Natural killer cell treated with Interleukin-12 subunit alpha and Interleukin-12 subunit beta and Interleukin-15 and Interleukin-18, amount 100 ng/mL, for 72 hours (primary cell): ENCODE data around the gene NUDT1. TPM values are rescaled to one million over a fixed set of nuclear protein-coding genes. Genes with fewer than 3 reads are reported as not detected.
A peak's percentile ranks its signal among the peaks of the same experiment; 100 is the strongest.

Experiments
- ATAC-seq, 2 donors: fragments of 150-1000 bp; cut with Tn5 transposase in 1 of 2; sonication (Bioruptor Pico), chemical (Tn5 transposase) in 1 of 2; 2 replicates each; pipeline ENCODE4 v1.10.0; 2021
- DNase-seq: peaks from one replicate; pipeline ENCODE4 v3.0.0; 2022; ENCODE audit warnings: low spot score
- H3K27ac Mint-ChIP-seq, 2 donors: 1 replicate in 1 of 2; 2 replicates in 1 of 2; pipeline ENCODE4 v1.8.0; 2022; ENCODE audit warnings: mixed read lengths in 2 of 2, mild to moderate bottlenecking in 1 of 2, moderate library complexity in 1 of 2
- H3K27me3 Mint-ChIP-seq, 2 donors: 1 replicate in 1 of 2; 2 replicates in 1 of 2; pipeline ENCODE4 v1.8.0; 2022; ENCODE audit warnings: mixed read lengths in 2 of 2
- H3K36me3 Mint-ChIP-seq: one replicate; pipeline ENCODE4 v1.8.0; 2022; ENCODE audit warnings: mixed read lengths
- H3K4me1 Mint-ChIP-seq, 2 donors: 1 replicate in 1 of 2; 2 replicates in 1 of 2; pipeline ENCODE4 v1.8.0; 2022; ENCODE audit warnings: low read depth in 2 of 2, mixed read lengths in 2 of 2, mild to moderate bottlenecking in 1 of 2
- H3K4me3 Mint-ChIP-seq: one replicate; pipeline ENCODE4 v1.8.0; 2022; ENCODE audit warnings: mixed read lengths
- H3K9me3 Mint-ChIP-seq: 2 replicates; pipeline ENCODE4 v1.8.0; 2022; ENCODE audit warnings: mixed read lengths
- total RNA-seq, 2 donors: library from RNA; stranded (reverse); gene quantifications; one replicate each; pipeline ENCODE4 v1.2.3, GENCODE V29; 2022

Gene NUDT1
- 10 to 100 TPM; 31.7 to 65.2 TPM for total RNA-seq

DNA sequence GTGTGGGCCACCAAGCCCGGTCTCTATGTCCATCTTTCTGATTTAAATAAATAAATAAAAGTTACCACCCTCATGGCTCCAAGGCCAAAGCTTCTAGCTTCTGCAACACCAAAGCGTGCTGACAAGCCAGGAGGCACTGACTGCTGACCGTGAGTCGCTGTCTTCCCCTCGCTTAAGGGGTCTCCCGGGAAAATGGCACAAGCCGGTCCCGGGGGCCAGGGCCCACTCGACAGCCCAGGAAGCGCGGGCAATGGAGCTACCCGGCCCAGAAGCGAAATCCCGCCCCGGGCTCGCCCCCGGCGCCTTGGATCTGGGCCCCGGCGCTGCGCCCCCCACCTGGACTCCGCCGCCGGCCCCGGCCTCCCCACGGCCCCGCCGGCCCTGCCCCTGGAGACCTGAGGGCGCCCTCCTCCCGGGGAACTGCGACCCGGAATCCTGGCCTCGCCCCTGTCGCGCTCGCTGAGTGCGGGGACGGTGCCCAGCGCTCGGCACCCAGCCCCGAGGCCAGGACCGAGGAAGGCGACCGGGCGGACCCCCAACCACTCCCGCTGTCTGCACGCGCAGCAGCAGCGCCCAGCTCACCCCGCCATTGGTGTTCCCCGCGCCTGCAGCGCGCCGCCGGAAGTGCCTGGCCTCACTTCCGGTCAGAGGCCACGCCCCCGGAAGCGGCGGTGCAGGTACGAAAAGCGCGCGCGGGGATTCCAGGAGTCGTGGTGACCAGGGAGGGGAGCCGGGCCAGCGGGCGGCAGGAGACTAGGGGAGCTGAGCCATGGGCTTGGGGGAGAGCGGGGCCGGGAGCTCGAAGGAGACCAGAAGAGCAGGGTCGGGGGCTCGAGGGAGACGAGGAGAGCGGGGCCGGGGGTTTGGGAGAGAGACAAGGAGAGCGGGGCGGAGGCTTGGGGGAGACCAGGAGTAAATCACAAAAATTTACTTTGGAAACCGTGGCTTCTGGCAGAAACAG lies at the start of gene NUDT1, which contains the start of gene MRM2:
Gene NUDT1 (plus strand): TSS at position 647 of the 961 bp plus-strand sequence. CDS start 2,349 bp downstream, outside the sequence.
Gene MRM2 (minus strand): TSS at position 626 of the 961 bp plus-strand sequence. CDS start 36 bp downstream, at position 590.
- Mint-ChIP-seq H3K27me3 (no peaks in the 10 kb centered on the region), H3K27ac (peak within 1 kb of the TSS; percentile 78 to 86), H3K4me3 (peak within 1 kb of the TSS; percentile 95), H3K9me3 (no peaks in the 10 kb centered on the region), H3K4me1 (peaks cover 10 to 15% of the 10 kb centered on the region in 2 donors), H3K36me3 (no peaks in the 10 kb centered on the region)
- peak; percentile 93 to 95 for ATAC-seq
- peak; percentile 91 for DNase-seq

- peaks cover 14% of the 10 kb centered on the region for H3K36me3 Mint-ChIP-seq
- no peak overlapping the region for H3K4me3 Mint-ChIP-seq
- H3K9me3 Mint-ChIP-seq, result no peaks in the 10 kb centered on the region
- peaks cover 5 to 6% of the 10 kb centered on the region in 2 donors for H3K4me1 Mint-ChIP-seq
- no peak for ATAC-seq
- H3K27me3 Mint-ChIP-seq, result no peaks in the 10 kb centered on the region
- DNase-seq, result no peak
- no peak overlapping the region for H3K27ac Mint-ChIP-seq
Measured at GRCh38 chr7:2192831-2193534, 49.0 kb upstream of the NUDT1 start.

DNA sequence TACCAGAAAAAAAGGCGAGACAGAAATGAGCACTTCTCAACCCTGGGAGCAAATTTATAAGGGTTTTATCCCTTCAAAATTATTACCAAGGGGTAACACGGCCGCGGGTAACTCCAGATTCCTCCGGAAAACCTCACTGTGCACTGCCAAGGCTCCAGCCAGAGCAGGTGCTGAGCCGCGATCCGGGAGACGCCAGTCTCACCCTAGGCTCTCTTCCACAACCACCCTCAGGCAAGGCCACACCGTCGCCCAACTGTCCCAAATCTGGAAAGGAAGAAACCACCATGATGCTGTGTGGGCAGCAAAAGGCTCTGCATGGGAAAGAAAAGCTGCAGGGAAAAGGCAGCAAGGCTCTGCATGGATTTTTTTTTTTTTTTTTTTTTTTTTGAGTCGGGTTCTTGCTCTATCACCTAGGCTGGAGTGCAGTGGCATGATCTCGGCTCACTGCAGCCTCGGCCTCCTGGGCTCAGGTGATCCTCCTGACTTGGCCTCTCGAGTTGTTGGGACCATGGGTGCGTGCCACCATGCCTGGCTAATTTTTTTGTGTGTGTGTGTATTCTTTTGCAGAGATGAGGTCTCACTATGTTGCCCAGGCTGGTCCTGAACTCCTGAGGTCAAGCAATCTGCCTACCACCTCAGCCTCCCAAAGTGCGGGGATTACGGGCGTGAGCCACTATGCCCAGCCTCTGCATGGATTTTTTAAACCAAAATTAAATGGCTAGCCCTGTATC lies 48.3 kb upstream of the NUDT1 start:
- no peak for ATAC-seq
- Mint-ChIP-seq H3K27me3 (no peaks in the 10 kb centered on the region), H3K4me3 (no peak overlapping the region), H3K36me3 (peaks cover 7% of the 10 kb centered on the region), H3K27ac (no peak overlapping the region), H3K9me3 (no peaks in the 10 kb centered on the region), H3K4me1 (peaks cover 5 to 6% of the 10 kb centered on the region in 2 donors)
- no peak for DNase-seq

- Mint-ChIP-seq H3K27me3 (no peaks in the 10 kb centered on the region), H3K9me3 (no peaks in the 10 kb centered on the region), H3K36me3 (no peaks in the 10 kb centered on the region), H3K4me1 (peaks cover 4 to 5% of the 10 kb centered on the region in 2 donors), H3K27ac (no peak overlapping the region), H3K4me3 (no peak overlapping the region)
- ATAC-seq, result no peak
- DNase-seq, result no peak
Measured at GRCh38 chr7:2195400-2196246, 46.4 kb upstream of the NUDT1 start.

GRCh38 chr7:2196381-2197378 lies 45.3 kb upstream of the NUDT1 start:
- Mint-ChIP-seq H3K4me3 (no peak overlapping the region), H3K4me1 (peaks cover 3 to 5% of the 10 kb centered on the region in 2 donors), H3K9me3 (no peaks in the 10 kb centered on the region), H3K36me3 (no peaks in the 10 kb centered on the region), H3K27ac (no peak overlapping the region), H3K27me3 (no peaks in the 10 kb centered on the region)
- ATAC-seq (no peak), DNase-seq (no peak)

DNA sequence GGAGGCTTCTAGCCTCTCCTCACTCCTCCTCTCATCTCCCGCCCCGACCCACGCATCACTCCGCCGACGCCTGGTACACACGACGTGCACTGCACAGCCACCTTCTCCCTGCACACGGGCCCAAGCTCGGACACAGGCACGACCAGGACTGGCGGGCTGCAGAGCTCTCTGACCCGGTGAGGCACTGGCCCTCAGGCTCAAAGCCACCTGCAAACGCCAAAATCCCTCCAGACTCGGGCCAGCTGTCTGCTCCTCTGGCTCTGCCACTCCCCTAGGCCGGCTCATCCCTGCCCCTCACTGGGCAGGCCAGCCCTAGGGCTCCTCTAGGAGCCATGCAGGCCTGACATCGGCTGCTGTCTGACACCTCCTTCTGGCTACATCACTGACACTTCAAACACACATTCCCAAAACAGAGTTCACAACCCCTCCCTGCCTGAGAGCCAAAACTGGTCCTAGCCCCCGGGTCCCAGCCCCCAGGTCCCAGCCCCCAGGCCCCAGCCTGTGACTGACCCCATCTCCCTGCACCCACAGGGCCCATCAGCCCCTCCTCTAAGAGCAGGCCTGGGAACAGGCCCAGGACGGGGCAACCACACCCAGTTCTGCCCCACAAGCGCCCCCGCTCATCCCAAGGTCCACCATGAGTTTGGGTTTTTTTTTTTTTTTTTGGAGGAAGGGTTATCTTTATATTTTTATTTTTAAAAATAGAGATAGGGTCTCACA lies 44.4 kb upstream of the NUDT1 start:
- ATAC-seq (no peak), DNase-seq (no peak)
- H3K4me1 Mint-ChIP-seq, result peaks cover 3 to 5% of the 10 kb centered on the region in 2 donors
- H3K9me3 Mint-ChIP-seq, result no peaks in the 10 kb centered on the region
- no peak overlapping the region for H3K4me3 Mint-ChIP-seq
- H3K36me3 Mint-ChIP-seq, result no peaks in the 10 kb centered on the region
- no peak overlapping the region for H3K27ac Mint-ChIP-seq
- H3K27me3 Mint-ChIP-seq, result no peaks in the 10 kb centered on the region

GRCh38 chr7:2198206-2198605 lies 43.8 kb upstream of the NUDT1 start:
- Mint-ChIP-seq H3K27ac (no peak overlapping the region), H3K4me3 (no peak overlapping the region), H3K4me1 (peaks cover 3 to 5% of the 10 kb centered on the region in 2 donors), H3K9me3 (no peaks in the 10 kb centered on the region), H3K36me3 (no peaks in the 10 kb centered on the region), H3K27me3 (no peaks in the 10 kb centered on the region)
- no peak for ATAC-seq
- DNase-seq, result no peak

- no peak overlapping the region for H3K27ac Mint-ChIP-seq
- ATAC-seq (no peak), DNase-seq (no peak)
- H3K36me3 Mint-ChIP-seq, result no peaks in the 10 kb centered on the region
- H3K4me3 Mint-ChIP-seq, result no peak overlapping the region
- no peaks in the 10 kb centered on the region for H3K27me3 Mint-ChIP-seq
- peaks cover 3 to 5% of the 10 kb centered on the region in 2 donors for H3K4me1 Mint-ChIP-seq
- no peaks in the 10 kb centered on the region for H3K9me3 Mint-ChIP-seq
Measured at GRCh38 chr7:2198760-2199159, 43.3 kb upstream of the NUDT1 start.

DNA sequence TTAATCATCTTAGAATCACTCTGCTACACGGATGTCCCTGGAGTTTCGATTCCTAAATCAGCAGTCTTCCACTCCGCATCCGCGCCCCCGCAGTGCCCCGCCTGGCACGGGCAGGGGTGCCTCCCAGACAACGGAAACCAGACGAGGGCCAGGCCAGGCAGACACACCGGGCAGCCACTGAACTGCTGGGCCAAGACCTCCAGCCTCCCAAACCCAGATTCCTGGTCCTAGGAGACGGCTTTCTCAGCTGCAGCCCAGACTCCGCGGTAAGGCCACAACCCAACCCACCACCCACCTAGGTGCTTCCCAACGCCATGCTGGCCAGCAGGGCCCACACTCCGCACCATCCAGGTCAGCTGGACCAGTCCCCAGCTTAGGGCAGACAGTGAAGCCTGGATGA lies 42.5 kb upstream of the NUDT1 start:
- Mint-ChIP-seq H3K27ac (no peak overlapping the region), H3K4me1 (peaks cover 3 to 5% of the 10 kb centered on the region in 2 donors), H3K9me3 (no peaks in the 10 kb centered on the region), H3K27me3 (no peaks in the 10 kb centered on the region), H3K4me3 (no peak overlapping the region), H3K36me3 (no peaks in the 10 kb centered on the region)
- peak in 1 of 2 donors; percentile 7 for ATAC-seq
- DNase-seq, result no peak

DNA sequence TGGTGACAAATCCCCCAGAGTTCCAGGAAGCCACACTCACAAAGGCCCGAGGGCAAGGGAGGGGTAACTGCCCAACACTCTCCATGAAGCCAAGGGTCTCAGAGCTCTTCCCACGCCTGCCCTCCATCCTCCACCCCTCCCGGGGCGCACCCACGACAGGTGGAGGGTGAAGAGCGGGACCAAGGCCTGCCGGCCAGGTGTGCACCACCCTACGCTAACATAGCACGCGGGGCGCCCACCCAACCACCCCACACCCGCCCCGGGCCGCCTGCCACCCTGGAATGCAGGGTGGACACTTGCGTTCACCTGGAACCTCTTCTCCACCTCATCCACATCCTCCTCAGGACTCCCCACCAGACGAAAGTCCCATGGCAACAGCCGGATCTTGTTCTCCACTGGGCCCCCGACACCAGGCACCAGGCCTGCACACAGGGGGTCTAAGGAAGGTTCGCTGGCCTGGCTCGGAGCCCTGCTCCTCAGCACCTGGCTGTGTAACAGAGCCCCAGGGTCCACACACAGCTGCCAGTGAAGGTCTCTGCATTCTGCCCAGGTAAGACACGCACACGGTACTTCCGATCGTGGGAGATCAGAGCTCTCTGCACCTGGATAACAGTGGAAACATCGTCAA lies 42.0 kb upstream of the NUDT1 start:
- Mint-ChIP-seq H3K27ac (no peak overlapping the region), H3K36me3 (no peaks in the 10 kb centered on the region), H3K4me3 (no peak overlapping the region), H3K9me3 (no peaks in the 10 kb centered on the region), H3K4me1 (peaks cover 3 to 5% of the 10 kb centered on the region in 2 donors), H3K27me3 (no peaks in the 10 kb centered on the region)
- ATAC-seq, result no peak
- no peak for DNase-seq

- ATAC-seq (no peak), DNase-seq (no peak)
- peaks cover 3 to 5% of the 10 kb centered on the region in 2 donors for H3K4me1 Mint-ChIP-seq
- H3K27me3 Mint-ChIP-seq, result no peaks in the 10 kb centered on the region
- H3K9me3 Mint-ChIP-seq, result no peaks in the 10 kb centered on the region
- no peak overlapping the region for H3K4me3 Mint-ChIP-seq
- no peak overlapping the region for H3K27ac Mint-ChIP-seq
- no peaks in the 10 kb centered on the region for H3K36me3 Mint-ChIP-seq
Measured at GRCh38 chr7:2200584-2200980, 41.4 kb upstream of the NUDT1 start.
